A549 (cell line): Measurements from ENCODE around the gene ANXA6.

Experiments used
- CEBPB ChIP-seq, 2 experiments: fragments of >200 bp in 1 of 2; sonication (Bioruptor Twin) in 1 of 2; formaldehyde crosslinking in 1 of 2; IDR thresholded peaks; 2 replicates each; pipeline ENCODE4 v1.6.1; 2012 to 2016
- CHD2 ChIP-seq: fragments of 150-350 bp; IDR thresholded peaks from 2 replicates; pipeline ENCODE4 v1.6.1; 2014; ENCODE audit warnings: low read length; ENCODE audit not compliant: partially characterized antibody
- CHD4 ChIP-seq: fragments of 200-600 bp; sonication (generic); IDR thresholded peaks from 2 replicates; pipeline ENCODE4 v1.6.1; 2016; ENCODE audit warnings: antibody characterized with exemption, mild to moderate bottlenecking, borderline replicate concordance
- CTCF ChIP-seq: fragments of >200 bp; sonication (Bioruptor Twin); formaldehyde crosslinking; IDR thresholded peaks from 3 replicates; pipeline ENCODE4 v1.5.1; 2016
- KDM5A ChIP-seq: fragments of 200-600 bp; sonication (generic); IDR thresholded peaks from 2 replicates; pipeline ENCODE4 v1.6.1; 2016; ENCODE audit warnings: antibody characterized with exemption, mild to moderate bottlenecking
- NFE2L2 ChIP-seq: fragments of 150-350 bp; conservative IDR thresholded peaks from 2 replicates; pipeline ENCODE4 v1.6.1; 2014; ENCODE audit warnings: low read length
- PBX3 ChIP-seq: IDR thresholded peaks from 2 replicates; pipeline ENCODE4 v1.6.1; 2012
- POLR2A ChIP-seq: IDR thresholded peaks from 2 replicates; pipeline ENCODE4 v1.6.1; 2012; ENCODE audit warnings: mild to moderate bottlenecking, low read length
- RAD21 ChIP-seq, 2 experiments: fragments of >200 bp in 1 of 2; sonication (Bioruptor Twin) in 1 of 2; formaldehyde crosslinking in 1 of 2; IDR thresholded peaks in 1 of 2; conservative IDR thresholded peaks in 1 of 2; 2 replicates in 1 of 2; 3 replicates in 1 of 2; pipeline ENCODE4 v1.6.1; 2012 to 2018; ENCODE audit warnings: inconsistent platforms in 1 of 2
- REST ChIP-seq: fragments of 200-600 bp; sonication (generic); IDR thresholded peaks from 2 replicates; pipeline ENCODE4 v1.6.1; 2016; ENCODE audit warnings: antibody characterized with exemption, mild to moderate bottlenecking, moderate library complexity

- no peak for TF ChIP-seq CHD4
- TF ChIP-seq CTCF: no peak
- no peak for TF ChIP-seq NFE2L2
- TF ChIP-seq REST: no peak
- no peak for TF ChIP-seq PBX3
- no peak for TF ChIP-seq RAD21 (conservative IDR thresholded peaks at IDR 0.05 in 1 of 2, IDR thresholded peaks at IDR 0.05 in 1 of 2)
- TF ChIP-seq CHD2: no peak
- no peak for TF ChIP-seq POLR2A
- no peak for TF ChIP-seq CEBPB (IDR thresholded peaks at IDR 0.05)
- no peak for TF ChIP-seq KDM5A
These were observed 46.6 kb downstream of the ANXA6 start for GRCh38 chr5:151110992-151111391.
